Body of pancreas (tissue), 4 donors: ENCODE results near the gene HOXD13.

Source experiments
- CTCF ChIP-seq, 7 experiments: fragments of 450-650 bp in 4 of 7; fragments of 200-600 bp in 3 of 7; sonication (generic) in 3 of 7; IDR thresholded peaks; one replicate each; pipeline ENCODE4 v1.5.1; 2016 to 2019; ENCODE audit warnings: antibody characterized with exemption in 7 of 7
- POLR2A ChIP-seq, 3 donors: fragments of 450-650 bp; IDR thresholded peaks; one replicate each; pipeline ENCODE4 v1.6.1; 2016; ENCODE audit warnings: antibody characterized with exemption in 3 of 3, mild to moderate bottlenecking in 2 of 3

GRCh38 chr2:176121190-176122051 is 28.9 kb downstream of the HOXD13 start:
- TF ChIP-seq CTCF (IDR thresholded peaks at IDR 0.05) (no peak), POLR2A (IDR thresholded peaks at IDR 0.05) (no peak)
